HT-29 (cell line): ENCODE results near the gene TXK. TPM values are rescaled to one million over a fixed set of nuclear protein-coding genes. Genes with fewer than 3 reads are reported as not detected.

Source experiments
- DNase-seq: peaks from one replicate; pipeline ENCODE4 v3.0.0-alpha.2; 2015; ENCODE audit warnings: low spot score
- total RNA-seq: library from RNA; depleted of rRNA; stranded (reverse); fragments of >200 nt; shearing (Covaris generic); gene quantifications from 2 replicates; pipeline ENCODE4 v1.2.3, GENCODE V29; 2014

The TXK gene
- total RNA-seq, 1 experiment from 2014 or later = 1.7 TPM

- DNase-seq = no peak
These were observed 30.4 kb downstream of the TXK start for GRCh38 chr4:48103483-48104139.

- peak; percentile 41 for DNase-seq
These were observed 31.7 kb downstream of the TXK start for GRCh38 chr4:48102303-48102702.

GRCh38 chr4:48100256-48100655, 33.8 kb downstream of the TXK start:
- no peak for DNase-seq

GRCh38 chr4:48095441-48095840, 38.6 kb downstream of the TXK start:
- DNase-seq = no peak

- peak; percentile 72 for DNase-seq
These were observed 40.0 kb downstream of the TXK start for GRCh38 chr4:48093991-48094416.

GRCh38 chr4:48090621-48091020, 43.4 kb downstream of the TXK start:
- DNase-seq = no peak

GRCh38 chr4:48085821-48086589, 48.0 kb downstream of the TXK start:
- peak; percentile 35 for DNase-seq

- DNase-seq = no peak
These were observed 51.1 kb downstream of the TXK start for GRCh38 chr4:48082956-48083355.

GRCh38 chr4:48081196-48081595, 52.9 kb downstream of the TXK start:
- no peak for DNase-seq

- peak; percentile 84 for DNase-seq
These were observed 54.1 kb downstream of the TXK start for GRCh38 chr4:48079972-48080391.

GRCh38 chr4:48078862-48079655, 55.0 kb downstream of the TXK start:
- peak; percentile 62 for DNase-seq

GRCh38 chr4:48078425-48078824, 55.6 kb downstream of the TXK start:
- DNase-seq = no peak

- peak; percentile 19 for DNase-seq
These were observed 59.4 kb downstream of the TXK start for GRCh38 chr4:48074657-48075056.

- DNase-seq = peak; percentile 35
These were observed 60.4 kb downstream of the TXK start for GRCh38 chr4:48073567-48074103.

GRCh38 chr4:48071191-48071590, 62.9 kb downstream of the TXK start:
- peak; percentile 79 for DNase-seq

GRCh38 chr4:48069026-48069425, 65.0 kb downstream of the TXK start:
- no peak for DNase-seq

- no peak for DNase-seq
These were observed 65.9 kb downstream of the TXK start for GRCh38 chr4:48068182-48068581.

GRCh38 chr4:48067536-48067935, 66.5 kb downstream of the TXK start:
- DNase-seq = no peak

GRCh38 chr4:48065587-48066052, 68.4 kb downstream of the TXK start:
- no peak for DNase-seq

GRCh38 chr4:48064349-48064748, 69.7 kb downstream of the TXK start:
- DNase-seq = no peak

GRCh38 chr4:48058617-48059530, 75.2 kb downstream of the TXK start:
- peak; percentile 54 for DNase-seq
